Endometrial microvascular endothelial cells (primary cell): ENCODE measurements around the gene AGPAT1. TPM values are rescaled to one million over a fixed set of nuclear protein-coding genes. Genes with fewer than 3 reads are reported as not detected.

Source experiments
- in situ Hi-C: cut with HindIII; loops from 2 replicates; pipeline ENCODE4 v1.10.0; 2017; ENCODE audit warnings: low sequenced_read_pairs, low pct_unique_long_range_greater_than_20kb; ENCODE audit errors: inconsistent ontology term
- total RNA-seq: library from RNA; depleted of rRNA; stranded (reverse); fragments of >200 nt; gene quantifications from one replicate; pipeline ENCODE4 v1.2.3, GENCODE V29; 2015; ENCODE audit errors: inconsistent ontology term

AGPAT1 gene
- total RNA-seq, 1 donor from 2014 or later = 37.0 TPM

GRCh38 chr6:32129297-32130088 lies 46.4 kb downstream of the AGPAT1 start:
- in situ Hi-C loops = no loop called here

GRCh38 chr6:32128751-32129296 lies 47.1 kb downstream of the AGPAT1 start:
- in situ Hi-C loops = no loop called here

- in situ Hi-C loops = no loop called here
Observed at GRCh38 chr6:32127717-32128592, 47.9 kb downstream of the AGPAT1 start, which contains the start of gene ATF6B. ATF6B (minus strand) TSS chr6:32128246; CDS start chr6:32128207, 39 bp downstream.

GRCh38 chr6:32127409-32127716 lies 48.5 kb downstream of the AGPAT1 start:
- in situ Hi-C loops = no loop called here

- in situ Hi-C loops = no loop called here
Observed at GRCh38 chr6:32126880-32127279, 49.0 kb downstream of the AGPAT1 start.

GRCh38 chr6:32123681-32124080 lies 52.2 kb downstream of the AGPAT1 start:
- in situ Hi-C loops = loop anchor here (25.0 kb wide), 1 partner anchor 186 kb away; the partner anchor contains the start of genes C2 and CFB

GRCh38 chr6:32120573-32121059 lies 55.3 kb downstream of the AGPAT1 start:
- in situ Hi-C loops = loop anchor here (25.0 kb wide), 1 partner anchor 183 kb away; the partner anchor contains the start of genes C2 and CFB

- in situ Hi-C loops = loop anchor here (25.0 kb wide), 1 partner anchor 182 kb away; the partner anchor contains the start of genes C2 and CFB
Observed at GRCh38 chr6:32118782-32119628, 56.9 kb downstream of the AGPAT1 start.

Other genes starting within 250 kb of the AGPAT1 start
- not detected for gene C2, start 248.4 kb downstream of the AGPAT1 start, total RNA-seq
- gene CFB, start 230.0 kb downstream of the AGPAT1 start, total RNA-seq = 1.6 TPM
- 141 TPM for gene NELFE, start 217.1 kb downstream of the AGPAT1 start, total RNA-seq
- gene SKIC2, start 216.9 kb downstream of the AGPAT1 start, total RNA-seq = 78.6 TPM
- gene DXO, start 203.9 kb downstream of the AGPAT1 start, total RNA-seq = 13.8 TPM
- gene C4A, start 194.0 kb downstream of the AGPAT1 start, total RNA-seq = 1.0 TPM
- gene C4B, start 161.3 kb downstream of the AGPAT1 start, total RNA-seq = 1.1 TPM
- gene CYP21A2, start 137.7 kb downstream of the AGPAT1 start, total RNA-seq = not detected
- gene TNXB, start 66.7 kb downstream of the AGPAT1 start, total RNA-seq = not detected
- 23.0 TPM for gene ATF6B, start 47.8 kb downstream of the AGPAT1 start, total RNA-seq
- gene FKBPL, start 45.8 kb downstream of the AGPAT1 start, total RNA-seq = 7.9 TPM
- gene PRRT1, start 24.1 kb downstream of the AGPAT1 start, total RNA-seq = not detected
- 49.3 TPM for gene PPT2, start 21.9 kb downstream of the AGPAT1 start, total RNA-seq
- gene EGFL8, start 11.5 kb downstream of the AGPAT1 start, total RNA-seq = 6.6 TPM
- 57.0 TPM for gene RNF5, start 2.3 kb upstream of the AGPAT1 start, total RNA-seq
- 0.65 TPM for gene AGER, start 8.2 kb upstream of the AGPAT1 start, total RNA-seq
- gene PBX2, start 14.1 kb upstream of the AGPAT1 start, total RNA-seq = 32.9 TPM
- gene GPSM3, start 16.6 kb upstream of the AGPAT1 start, total RNA-seq = 31.0 TPM
- 101 TPM for gene NOTCH4, start 48.0 kb upstream of the AGPAT1 start, total RNA-seq
- gene TSBP1, start 195.8 kb upstream of the AGPAT1 start, total RNA-seq = not detected
- gene BTNL2, start 231.1 kb upstream of the AGPAT1 start, total RNA-seq = not detected